PFSK-1 (cell line): Measurements from ENCODE around the gene CLK2.

Experiments used
- TAF1 ChIP-seq: IDR thresholded peaks from 2 replicates; pipeline ENCODE4 v1.6.1; 2012; ENCODE audit warnings: low read length, control low read depth, borderline replicate concordance; ENCODE audit not compliant: insufficient read depth
- TF ChIP-seq, protein P1 (sequence below), 2 experiments: IDR thresholded peaks; 2 replicates each; pipeline versions ENCODE4 v1.6.1 to v1.8.0; 2011 to 2012; ENCODE audit warnings: low read depth in 2 of 2, low read length in 2 of 2, control low read depth in 1 of 2, inconsistent platforms in 1 of 2, mild to moderate bottlenecking in 1 of 2, moderate library complexity in 1 of 2; ENCODE audit not compliant: insufficient read depth in 1 of 2

DNA sequence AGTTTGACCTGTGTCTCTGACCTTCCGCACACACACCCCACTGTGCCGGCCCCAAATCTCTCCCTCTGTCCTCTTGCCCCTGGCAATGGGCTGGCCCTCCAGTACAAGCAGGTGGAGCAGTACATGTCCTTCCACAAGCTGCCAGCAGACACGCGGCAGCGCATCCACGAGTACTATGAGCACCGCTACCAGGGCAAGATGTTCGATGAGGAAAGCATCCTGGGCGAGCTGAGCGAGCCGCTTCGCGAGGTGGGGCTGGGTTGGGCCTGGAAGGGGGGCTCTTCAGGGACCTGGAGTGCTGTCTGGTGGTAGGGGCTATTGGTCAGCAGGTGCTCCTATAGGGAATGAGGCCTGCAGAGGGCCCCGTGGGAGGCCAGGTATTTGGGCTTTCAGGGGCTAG is 11.8 kb upstream of the CLK2 start:
- TF ChIP-seq TAF1 = no peak
- TF ChIP-seq, protein P1, sequence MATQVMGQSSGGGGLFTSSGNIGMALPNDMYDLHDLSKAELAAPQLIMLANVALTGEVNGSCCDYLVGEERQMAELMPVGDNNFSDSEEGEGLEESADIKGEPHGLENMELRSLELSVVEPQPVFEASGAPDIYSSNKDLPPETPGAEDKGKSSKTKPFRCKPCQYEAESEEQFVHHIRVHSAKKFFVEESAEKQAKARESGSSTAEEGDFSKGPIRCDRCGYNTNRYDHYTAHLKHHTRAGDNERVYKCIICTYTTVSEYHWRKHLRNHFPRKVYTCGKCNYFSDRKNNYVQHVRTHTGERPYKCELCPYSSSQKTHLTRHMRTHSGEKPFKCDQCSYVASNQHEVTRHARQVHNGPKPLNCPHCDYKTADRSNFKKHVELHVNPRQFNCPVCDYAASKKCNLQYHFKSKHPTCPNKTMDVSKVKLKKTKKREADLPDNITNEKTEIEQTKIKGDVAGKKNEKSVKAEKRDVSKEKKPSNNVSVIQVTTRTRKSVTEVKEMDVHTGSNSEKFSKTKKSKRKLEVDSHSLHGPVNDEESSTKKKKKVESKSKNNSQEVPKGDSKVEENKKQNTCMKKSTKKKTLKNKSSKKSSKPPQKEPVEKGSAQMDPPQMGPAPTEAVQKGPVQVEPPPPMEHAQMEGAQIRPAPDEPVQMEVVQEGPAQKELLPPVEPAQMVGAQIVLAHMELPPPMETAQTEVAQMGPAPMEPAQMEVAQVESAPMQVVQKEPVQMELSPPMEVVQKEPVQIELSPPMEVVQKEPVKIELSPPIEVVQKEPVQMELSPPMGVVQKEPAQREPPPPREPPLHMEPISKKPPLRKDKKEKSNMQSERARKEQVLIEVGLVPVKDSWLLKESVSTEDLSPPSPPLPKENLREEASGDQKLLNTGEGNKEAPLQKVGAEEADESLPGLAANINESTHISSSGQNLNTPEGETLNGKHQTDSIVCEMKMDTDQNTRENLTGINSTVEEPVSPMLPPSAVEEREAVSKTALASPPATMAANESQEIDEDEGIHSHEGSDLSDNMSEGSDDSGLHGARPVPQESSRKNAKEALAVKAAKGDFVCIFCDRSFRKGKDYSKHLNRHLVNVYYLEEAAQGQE (IDR thresholded peaks at IDR 0.05; ENCODE audit: insufficient read depth in 1 of 2, low read depth in 2 of 2, low read length in 2 of 2) = no peak
